GM20431 (cell line): ENCODE results near the gene PNN.
"Not testable (repeated sequence)": the region's sequence is repeated elsewhere in the genome, so short reads cannot be mapped to it uniquely, and the experiment has no call there.

Experiments used
- in situ Hi-C: fragments of 300-500 bp; cut with MseI, MboI; formaldehyde crosslinking; loops from one replicate; pipeline ENCODE4 v1.15.0; 2020; ENCODE audit warnings: low sequenced_read_pairs; ENCODE audit not compliant: unreplicated experiment

Gene PNN

GRCh38 chr14:39174560-39175444 is at the start of gene PNN:
PNN (plus strand) TSS chr14:39175254; CDS start chr14:39175280, 26 bp downstream.
- in situ Hi-C loops: no loop called here

DNA sequence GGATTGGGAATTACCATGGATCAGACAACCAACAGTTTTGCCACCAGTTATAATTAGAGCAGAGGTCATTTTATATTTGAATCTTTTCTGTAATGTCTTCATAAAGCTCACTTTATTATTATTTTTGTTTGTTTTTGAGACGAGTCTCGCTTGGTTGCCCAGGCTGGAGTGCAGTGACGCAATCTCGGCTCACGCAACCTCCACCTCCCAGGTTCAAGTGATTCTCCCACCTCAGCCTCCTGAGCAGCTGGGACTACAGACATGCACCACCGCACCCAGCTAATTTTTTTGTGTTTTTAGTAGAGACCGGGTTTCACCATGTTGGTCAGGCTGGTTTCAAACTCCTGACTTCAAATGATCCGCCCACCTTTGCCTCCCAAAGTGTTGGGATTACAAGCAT is 37.2 kb upstream of the PNN start:
- in situ Hi-C loops: not testable (repeated sequence)

GRCh38 chr14:39138440-39138839 is 36.6 kb upstream of the PNN start:
- in situ Hi-C loops: no loop called here

DNA sequence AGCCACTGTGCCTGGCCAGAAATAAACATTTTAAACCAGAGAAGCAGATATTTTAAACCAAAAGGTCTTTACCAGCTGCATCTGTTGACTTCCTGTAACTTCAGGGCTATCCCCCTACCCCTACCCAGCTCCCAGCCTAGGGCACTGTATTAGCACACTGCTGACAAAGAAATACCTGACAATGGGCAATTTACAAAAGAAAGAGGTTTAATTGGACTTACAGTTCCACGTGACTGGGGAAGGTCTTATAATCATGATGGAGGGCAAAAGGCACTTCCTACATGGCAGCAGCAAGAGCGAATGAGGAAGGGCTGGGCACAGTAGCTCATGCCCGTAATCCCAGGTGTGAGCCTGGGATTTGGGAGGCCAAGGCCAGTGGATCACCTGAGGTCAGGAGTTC is 34.9 kb upstream of the PNN start:
- in situ Hi-C loops: no loop called here

- in situ Hi-C loops: not testable (repeated sequence)
These were observed 33.4 kb upstream of the PNN start for GRCh38 chr14:39141623-39142022.

GRCh38 chr14:39143226-39143625 is 31.8 kb upstream of the PNN start:
- in situ Hi-C loops: not testable (repeated sequence)

DNA sequence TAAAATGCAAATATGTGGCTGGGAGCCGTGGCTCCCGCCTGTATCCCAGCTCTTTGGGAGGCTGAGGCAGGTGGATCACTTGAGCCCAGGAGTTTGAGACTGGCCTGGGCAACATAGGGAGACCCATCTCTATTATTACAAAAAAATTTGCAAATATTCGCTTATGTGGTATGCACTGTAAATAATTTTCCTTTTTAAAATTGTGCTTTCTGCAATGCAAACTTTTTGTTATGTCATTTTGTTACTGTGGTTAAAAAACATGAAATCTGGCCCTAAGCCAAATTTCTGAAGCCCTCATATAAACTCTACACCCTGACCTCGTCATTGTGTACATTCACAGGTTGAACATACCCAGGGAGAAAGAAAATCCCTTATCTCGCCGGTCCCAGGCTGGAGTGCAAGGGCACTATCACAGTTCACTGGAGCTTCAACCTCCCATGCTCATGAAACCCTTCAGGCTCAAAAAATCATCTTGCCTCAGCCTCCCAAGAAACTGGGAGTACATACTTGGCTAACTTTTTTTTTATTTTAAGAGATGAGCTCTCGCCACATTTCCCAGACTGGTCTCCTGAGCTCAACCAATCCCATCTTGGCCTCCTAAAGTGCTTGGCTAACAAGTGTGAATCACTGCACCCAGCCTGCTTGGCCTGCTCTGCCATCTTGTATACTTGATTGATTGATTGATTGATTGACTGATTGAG is 29.6 kb upstream of the PNN start:
- in situ Hi-C loops: no loop called here

DNA sequence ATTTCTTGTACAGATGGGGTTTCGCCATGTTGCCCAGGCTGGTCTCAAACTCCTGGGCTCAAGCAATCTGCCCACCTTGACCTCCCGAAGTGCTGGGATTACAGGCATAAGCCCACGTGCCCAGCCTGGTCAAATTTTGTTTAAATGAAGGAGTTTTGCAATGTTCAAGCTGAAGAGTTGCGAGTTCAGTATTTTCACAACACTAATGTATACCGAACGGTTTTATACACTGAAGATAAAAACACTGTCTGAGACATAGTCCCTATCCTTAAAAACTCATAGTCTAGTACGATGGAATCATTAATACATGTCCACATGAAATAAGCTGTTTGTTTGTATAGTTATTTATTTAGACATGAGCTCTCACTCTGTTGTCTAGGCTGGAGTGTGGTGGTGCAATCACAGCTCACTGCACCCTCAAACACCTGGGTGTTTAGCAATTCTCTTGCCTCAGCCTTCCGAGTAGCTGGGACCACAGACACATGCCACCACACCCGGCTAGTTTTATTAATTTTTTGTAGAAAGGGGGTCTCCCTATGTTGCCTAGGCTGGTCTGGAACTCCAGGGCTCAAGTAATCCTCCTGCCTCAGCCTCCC is 20.4 kb upstream of the PNN start:
- in situ Hi-C loops: no loop called here

DNA sequence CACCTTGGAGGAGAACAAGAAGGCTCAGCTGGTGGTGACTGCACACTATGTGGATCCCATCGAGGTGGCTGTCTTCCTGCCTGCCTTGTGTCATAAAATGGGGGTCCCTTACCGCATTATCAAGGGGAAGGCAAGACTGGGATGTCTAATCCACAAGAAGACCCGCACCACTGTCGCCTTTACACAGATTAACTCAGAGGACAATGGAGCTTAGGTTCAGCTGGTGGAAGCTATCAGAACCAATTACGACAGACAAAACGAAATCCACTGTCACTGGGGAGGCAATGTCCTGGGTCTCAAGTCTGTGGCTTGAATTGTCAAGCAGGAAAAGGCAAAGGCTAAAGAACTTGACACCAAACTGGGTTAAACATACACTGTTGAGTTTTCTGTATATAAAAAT is 17.6 kb upstream of the PNN start:
- in situ Hi-C loops: no loop called here

GRCh38 chr14:39158222-39158858 is 16.7 kb upstream of the PNN start:
- in situ Hi-C loops: no loop called here

DNA sequence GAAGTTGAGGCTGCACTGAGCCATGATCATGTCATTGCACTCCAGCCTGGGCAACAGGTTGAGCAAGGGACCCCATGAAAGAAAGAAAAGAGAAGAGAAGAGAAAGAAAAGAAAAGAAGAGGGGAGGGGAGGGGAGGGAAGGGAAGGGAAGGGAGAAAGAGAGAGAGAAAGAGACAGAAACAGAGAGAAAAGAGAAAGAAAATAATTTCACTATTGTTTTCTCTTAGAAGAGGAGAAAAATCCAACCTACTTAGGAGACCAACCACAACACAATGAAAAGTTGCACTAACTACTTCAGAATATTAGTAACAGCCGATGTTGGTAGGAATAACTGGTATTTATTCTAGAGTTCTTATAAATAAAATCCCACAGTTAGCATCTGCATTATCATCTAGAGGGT is 14.6 kb upstream of the PNN start:
- in situ Hi-C loops: no loop called here

DNA sequence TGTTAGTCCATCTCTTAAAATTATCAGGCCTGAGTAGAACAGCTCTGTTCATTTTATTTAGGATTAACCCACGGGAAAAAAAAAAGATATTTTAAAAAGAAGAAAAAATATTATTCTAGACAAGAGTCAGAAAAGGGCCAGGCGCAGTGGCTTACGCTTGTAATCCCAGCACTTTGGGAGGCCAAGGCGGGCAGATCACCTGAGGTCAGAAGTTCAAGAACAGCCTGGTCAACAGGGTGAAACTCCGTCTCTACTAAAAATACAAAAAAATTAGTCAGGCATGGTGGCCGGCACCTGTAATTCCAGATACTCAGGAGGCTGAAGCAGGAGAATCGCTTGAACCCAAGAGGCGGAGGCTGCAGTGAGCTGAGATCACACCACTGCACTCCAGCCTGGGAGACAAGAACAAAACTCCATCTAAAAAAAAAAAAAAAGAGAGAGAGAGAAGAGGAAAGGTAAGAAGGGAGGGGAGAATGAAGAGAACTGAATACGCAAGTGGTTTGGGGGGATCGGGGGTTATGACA is 7.2 kb upstream of the PNN start:
- in situ Hi-C loops: not testable (repeated sequence)

DNA sequence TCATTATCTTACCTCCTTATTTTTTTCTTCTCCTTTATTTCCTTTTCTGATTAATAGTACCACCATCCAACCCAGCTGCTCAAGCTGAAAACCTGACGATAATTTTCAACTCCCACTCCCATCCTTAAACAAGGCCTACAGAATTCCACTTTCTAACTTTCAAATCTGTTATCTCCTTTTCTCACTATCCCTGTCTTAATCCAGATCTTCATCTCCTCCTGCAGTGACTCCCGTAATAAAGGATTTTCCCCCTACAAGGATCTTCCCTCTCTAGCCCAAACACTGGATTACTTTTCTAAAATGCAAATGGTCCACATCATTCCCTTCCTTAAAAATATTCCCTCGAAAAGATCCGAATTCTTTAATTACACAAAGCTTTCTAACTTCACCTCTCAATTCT is 6.5 kb upstream of the PNN start:
- in situ Hi-C loops: no loop called here

GRCh38 chr14:39169541-39169900 is 5.5 kb upstream of the PNN start:
- in situ Hi-C loops: no loop called here

DNA sequence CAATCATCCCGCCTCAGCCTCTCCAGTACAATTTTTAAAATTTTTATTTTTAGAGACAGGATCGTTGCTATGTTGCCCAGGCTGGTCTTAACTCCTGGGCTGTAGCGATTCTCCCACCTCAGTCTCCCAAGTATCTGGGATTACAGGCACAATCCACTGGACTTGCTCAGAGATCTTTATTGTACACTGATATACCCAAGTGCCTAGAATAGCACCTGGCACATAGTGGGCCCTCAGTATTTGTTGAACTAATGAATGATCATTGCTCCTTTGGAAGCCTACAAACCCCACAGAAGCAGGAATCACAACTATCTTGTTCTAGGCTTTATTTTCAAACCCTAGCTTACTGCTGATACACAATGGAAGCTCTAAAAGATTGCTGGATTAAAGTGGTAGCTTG is 1.9 kb upstream of the PNN start:
- in situ Hi-C loops: no loop called here

DNA sequence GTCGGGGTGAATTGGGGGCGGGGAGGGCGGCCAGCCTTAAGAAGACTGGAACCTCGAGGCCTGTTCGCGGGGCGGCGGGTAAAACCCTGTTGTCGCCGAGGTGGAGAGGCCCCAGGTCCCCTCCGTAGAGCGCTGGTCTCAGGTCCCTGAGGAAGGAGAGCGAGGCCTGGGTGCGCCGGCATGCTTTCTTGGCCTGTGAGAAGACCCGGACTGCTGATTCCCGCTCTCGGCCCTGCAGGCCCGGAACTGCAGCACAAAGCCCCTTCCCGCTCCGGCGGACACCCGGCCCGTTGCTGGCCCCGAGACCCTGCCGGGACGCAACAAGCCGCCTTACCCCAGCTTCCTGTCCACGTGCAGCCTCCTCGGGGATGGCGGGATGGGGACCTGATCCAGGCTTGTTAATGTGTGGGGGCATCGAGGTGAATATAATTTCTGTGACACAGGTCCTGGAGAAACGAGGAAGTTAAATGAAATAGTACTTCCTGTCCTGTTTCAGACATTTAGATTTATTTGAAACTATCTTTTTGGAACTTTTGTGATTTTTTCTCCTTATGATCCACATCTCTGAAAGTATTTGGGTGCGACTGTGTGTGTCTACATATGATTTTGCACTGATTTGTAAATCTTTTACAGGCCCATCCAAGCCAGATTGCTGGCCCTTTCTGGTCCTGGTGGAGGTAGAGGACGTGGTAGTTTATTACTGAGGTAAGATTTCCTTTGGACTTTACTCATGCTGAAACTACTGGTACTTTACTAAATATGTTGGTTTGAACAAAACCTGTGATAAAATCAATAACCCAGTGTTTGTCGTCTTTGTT is 600 bp downstream of the PNN start:
- in situ Hi-C loops: no loop called here

DNA sequence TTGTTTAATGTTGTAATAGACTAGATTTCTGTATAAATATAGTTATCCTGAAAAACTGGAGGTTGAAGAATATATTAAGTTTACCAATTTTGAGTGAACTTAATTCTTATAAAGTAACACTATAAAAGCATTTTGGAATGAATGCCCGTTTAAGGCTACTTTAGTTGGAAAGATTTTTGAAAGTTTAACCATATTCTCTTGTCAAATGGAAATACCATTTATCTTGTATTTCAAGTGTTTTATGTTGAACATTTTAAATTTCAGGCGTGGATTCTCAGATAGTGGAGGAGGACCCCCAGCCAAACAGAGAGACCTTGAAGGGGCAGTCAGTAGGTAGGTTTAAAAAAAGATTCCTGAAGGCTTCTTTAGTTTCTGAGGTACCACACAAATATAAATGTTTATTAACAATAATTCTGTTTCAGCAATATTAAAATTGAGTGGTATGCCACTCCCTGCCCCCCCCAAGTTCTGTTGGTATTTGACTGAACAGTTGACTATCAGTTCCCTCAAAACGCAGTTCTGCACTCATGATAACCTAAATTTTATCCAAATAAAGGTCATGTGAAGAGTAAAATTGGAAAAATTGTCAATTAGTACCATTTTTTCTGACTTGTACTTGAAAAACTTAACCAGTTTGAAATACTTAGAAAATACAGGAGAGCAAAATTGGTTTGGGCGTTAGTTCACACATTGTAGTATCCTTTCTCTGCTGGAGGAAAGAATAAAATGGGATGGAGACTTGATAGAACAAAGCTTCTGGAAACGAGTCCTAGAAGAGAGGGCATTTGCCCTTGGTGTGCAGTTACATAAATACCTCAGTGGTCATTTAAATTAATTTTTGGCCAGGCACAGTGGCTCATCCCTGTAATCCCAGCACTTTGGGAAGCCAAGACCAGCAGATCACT is 1.5 kb downstream of the PNN start:
- in situ Hi-C loops: no loop called here

DNA sequence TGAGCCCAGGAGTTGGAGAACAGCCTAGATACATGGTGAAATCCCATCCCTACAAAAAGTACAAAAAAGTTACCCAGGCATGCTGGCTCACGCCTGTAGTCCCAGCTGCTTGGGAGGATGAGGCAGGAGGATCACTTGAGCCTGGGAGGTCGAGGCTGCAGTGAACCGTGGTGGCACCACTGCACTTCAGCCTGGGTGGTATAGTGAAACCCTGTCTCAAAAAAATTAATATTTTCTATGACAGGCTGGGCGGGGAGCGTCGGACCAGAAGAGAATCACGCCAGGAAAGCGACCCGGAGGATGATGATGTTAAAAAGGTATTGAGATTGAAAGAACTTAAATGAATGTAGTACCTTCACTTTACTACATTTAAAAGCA is 2.1 kb downstream of the PNN start:
- in situ Hi-C loops: no loop called here

GRCh38 chr14:39179042-39179441 is 4.0 kb downstream of the PNN start:
- in situ Hi-C loops: no loop called here
